HepG2 (cell line): ENCODE data around the gene DENND4A. TPM values are rescaled to one million over a fixed set of nuclear protein-coding genes. Genes with fewer than 3 reads are reported as not detected.

Experiments
- GATAD2A ChIP-seq: IDR thresholded peaks from 2 replicates; pipeline ENCODE4 v1.6.1; 2016
- HOXA9 ChIP-seq: sonication (generic); formaldehyde crosslinking; IDR thresholded peaks from 2 replicates; pipeline ENCODE4 v1.8.1; 2022; ENCODE audit warnings: missing genetic modification reagents, mild to moderate bottlenecking, moderate library complexity, borderline replicate concordance
- KAT2B ChIP-seq: fragments of 150-350 bp; IDR thresholded peaks from 2 replicates; pipeline ENCODE4 v1.6.1; 2014; ENCODE audit warnings: low read depth, low read length, borderline replicate concordance
- MEIS1 ChIP-seq: sonication (generic); formaldehyde crosslinking; IDR thresholded peaks from 2 replicates; pipeline ENCODE4 v1.9.0; 2021; ENCODE audit warnings: mild to moderate bottlenecking, missing genetic modification reagents, moderate library complexity, borderline replicate concordance
- MIXL1 ChIP-seq: IDR thresholded peaks from 2 replicates; pipeline ENCODE4 v1.6.1; 2016
- REPIN1 ChIP-seq: sonication (generic); formaldehyde crosslinking; IDR thresholded peaks from 2 replicates; pipeline ENCODE4 v1.8.0; 2022; ENCODE audit warnings: missing genetic modification reagents, low read depth, mild to moderate bottlenecking, borderline replicate concordance
- SOX13 ChIP-seq, 3 experiments: fragments of 450-650 bp in 1 of 3; sonication (generic) in 1 of 3; formaldehyde crosslinking in 1 of 3; IDR thresholded peaks in 2 of 3; conservative IDR thresholded peaks in 1 of 3; 2 replicates each; pipeline versions ENCODE4 v1.5.0 to v1.6.1; 2016 to 2020; ENCODE audit warnings: antibody characterized with exemption in 1 of 3, mild to moderate bottlenecking in 1 of 3, missing compliant biosample characterization in 1 of 3, missing genetic modification reagents in 1 of 3, moderate library complexity in 1 of 3
- THAP11 ChIP-seq: IDR thresholded peaks from 2 replicates; pipeline ENCODE4 v1.6.1; 2016; ENCODE audit warnings: missing biosample characterization, missing genetic modification reagents
- ZNF761 ChIP-seq: sonication (generic); formaldehyde crosslinking; conservative IDR thresholded peaks from 2 replicates; pipeline ENCODE4 v1.4.0; 2020; ENCODE audit warnings: mild to moderate bottlenecking, missing genetic modification reagents
- ZNF775 ChIP-seq: sonication (generic); formaldehyde crosslinking; IDR thresholded peaks from 2 replicates; pipeline ENCODE4 v1.4.0; 2020; ENCODE audit warnings: missing genetic modification reagents, mild to moderate bottlenecking, moderate library complexity, borderline replicate concordance
- ZNF788 ChIP-seq: sonication (generic); formaldehyde crosslinking; IDR thresholded peaks from 2 replicates; pipeline ENCODE4 v1.5.0; 2020; ENCODE audit warnings: mild to moderate bottlenecking, missing genetic modification reagents, borderline replicate concordance
- polyA plus RNA-seq, 8 experiments: library from polyadenylated mRNA; depleted of rRNA in 3 of 8; stranded (reverse) in 7 of 8; unstranded in 1 of 8; fragments of >200 nt; fragmentation: Illumina TruSeq in 4 of 8; extraction: Trizol in 4 of 8; gene quantifications; 2 replicates each; pipeline versions ENCODE4 v1.2.1 to v1.2.3, GENCODE V29; 2011 to 2016; ENCODE audit warnings: low read depth in 4 of 8, missing spikeins in 1 of 8, mixed read lengths in 1 of 8; ENCODE audit not compliant: insufficient read depth in 1 of 8
- total RNA-seq, 5 experiments: library from RNA; depleted of rRNA; stranded (reverse); fragments of >200 nt; fragmentation: Illumina TruSeq; extraction: Trizol; gene quantifications; 2 replicates each; pipeline ENCODE4 v1.2.3, GENCODE V29; 2016; ENCODE audit warnings: low read depth in 1 of 5
- TF ChIP-seq, protein P1 (sequence below): sonication (generic); formaldehyde crosslinking; IDR thresholded peaks from 2 replicates; pipeline ENCODE4 v1.8.1; 2023; ENCODE audit warnings: mild to moderate bottlenecking, missing genetic modification reagents, borderline replicate concordance
- TF ChIP-seq, protein P2 (sequence below): sonication (generic); formaldehyde crosslinking; IDR thresholded peaks from 2 replicates; pipeline ENCODE4 v1.4.0; 2020; ENCODE audit warnings: missing genetic modification reagents, borderline replicate concordance
- TF ChIP-seq, protein P3 (sequence below): sonication (generic); formaldehyde crosslinking; IDR thresholded peaks from 2 replicates; pipeline ENCODE4 v1.8.0; 2022; ENCODE audit warnings: mild to moderate bottlenecking, missing genetic modification reagents, borderline replicate concordance
- TF ChIP-seq, protein P4 (sequence below): IDR thresholded peaks from 2 replicates; pipeline ENCODE4 v1.6.1; 2016; ENCODE audit warnings: low read depth, control low read depth
- TF ChIP-seq, protein P5 (sequence below): sonication (generic); formaldehyde crosslinking; IDR thresholded peaks from 2 replicates; pipeline ENCODE4 v1.5.1; 2020; ENCODE audit warnings: missing genetic modification reagents, mild to moderate bottlenecking, borderline replicate concordance
- TF ChIP-seq, protein P6 (sequence below): sonication (generic); formaldehyde crosslinking; IDR thresholded peaks from 2 replicates; pipeline ENCODE4 v1.4.0; 2020; ENCODE audit warnings: missing genetic modification reagents

DENND4A gene
- total and polyA plus RNA-seq, 2 of the 13 experiments (the other 11 are each of a cell fraction or from before 2014, with no cell fraction given) = 13.2 to 18.6 TPM

DNA sequence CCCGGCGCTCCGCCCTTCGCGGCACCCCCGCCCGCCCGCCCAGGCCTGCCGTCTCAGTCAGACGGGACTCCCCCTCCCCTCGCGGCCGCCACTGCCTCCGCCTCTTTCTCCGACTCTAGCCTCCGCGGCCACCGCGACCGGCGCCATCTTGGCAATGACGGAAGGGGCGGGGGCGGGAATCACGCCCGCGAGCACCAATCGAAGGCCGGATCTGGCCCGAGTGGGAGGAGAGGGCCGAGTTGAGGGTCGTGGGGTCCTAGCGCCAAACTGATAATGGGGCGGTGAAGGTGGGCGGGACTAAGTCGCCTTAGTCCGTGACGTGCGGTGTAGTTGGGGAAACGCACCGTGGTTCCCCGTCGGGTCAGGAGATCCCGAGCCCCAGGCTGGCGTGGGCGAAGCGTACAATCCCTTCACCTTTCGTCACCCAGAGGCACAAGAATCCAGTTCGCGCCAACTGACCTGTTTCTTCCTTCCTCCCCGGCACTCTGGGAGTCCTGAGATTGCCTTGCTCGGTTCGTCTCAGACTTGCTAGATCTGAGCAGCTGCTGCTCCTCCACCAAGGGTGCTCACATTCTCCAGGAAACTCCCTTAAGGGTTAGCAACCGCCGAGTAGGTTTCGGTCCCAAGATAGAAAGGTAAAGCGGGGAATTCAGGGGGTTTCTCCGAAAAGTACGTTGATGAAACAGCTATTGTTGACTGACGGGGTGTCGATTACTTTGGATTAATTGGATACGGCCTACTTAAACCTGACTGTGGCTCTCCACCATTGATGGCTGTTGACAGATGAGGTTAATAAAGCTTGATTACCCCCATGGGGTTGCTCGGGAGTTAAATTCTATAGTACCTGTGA, at the start of gene DENND4A (continued):
- TF ChIP-seq, protein P1, sequence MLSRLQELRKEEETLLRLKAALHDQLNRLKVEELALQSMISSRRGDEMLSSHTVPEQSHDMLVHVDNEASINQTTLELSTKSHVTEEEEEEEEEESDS (CRISPR knock-in tag) = no peak
- TF ChIP-seq THAP11 (CRISPR knock-in tag) = peak; percentile 87
- TF ChIP-seq, protein P2, sequence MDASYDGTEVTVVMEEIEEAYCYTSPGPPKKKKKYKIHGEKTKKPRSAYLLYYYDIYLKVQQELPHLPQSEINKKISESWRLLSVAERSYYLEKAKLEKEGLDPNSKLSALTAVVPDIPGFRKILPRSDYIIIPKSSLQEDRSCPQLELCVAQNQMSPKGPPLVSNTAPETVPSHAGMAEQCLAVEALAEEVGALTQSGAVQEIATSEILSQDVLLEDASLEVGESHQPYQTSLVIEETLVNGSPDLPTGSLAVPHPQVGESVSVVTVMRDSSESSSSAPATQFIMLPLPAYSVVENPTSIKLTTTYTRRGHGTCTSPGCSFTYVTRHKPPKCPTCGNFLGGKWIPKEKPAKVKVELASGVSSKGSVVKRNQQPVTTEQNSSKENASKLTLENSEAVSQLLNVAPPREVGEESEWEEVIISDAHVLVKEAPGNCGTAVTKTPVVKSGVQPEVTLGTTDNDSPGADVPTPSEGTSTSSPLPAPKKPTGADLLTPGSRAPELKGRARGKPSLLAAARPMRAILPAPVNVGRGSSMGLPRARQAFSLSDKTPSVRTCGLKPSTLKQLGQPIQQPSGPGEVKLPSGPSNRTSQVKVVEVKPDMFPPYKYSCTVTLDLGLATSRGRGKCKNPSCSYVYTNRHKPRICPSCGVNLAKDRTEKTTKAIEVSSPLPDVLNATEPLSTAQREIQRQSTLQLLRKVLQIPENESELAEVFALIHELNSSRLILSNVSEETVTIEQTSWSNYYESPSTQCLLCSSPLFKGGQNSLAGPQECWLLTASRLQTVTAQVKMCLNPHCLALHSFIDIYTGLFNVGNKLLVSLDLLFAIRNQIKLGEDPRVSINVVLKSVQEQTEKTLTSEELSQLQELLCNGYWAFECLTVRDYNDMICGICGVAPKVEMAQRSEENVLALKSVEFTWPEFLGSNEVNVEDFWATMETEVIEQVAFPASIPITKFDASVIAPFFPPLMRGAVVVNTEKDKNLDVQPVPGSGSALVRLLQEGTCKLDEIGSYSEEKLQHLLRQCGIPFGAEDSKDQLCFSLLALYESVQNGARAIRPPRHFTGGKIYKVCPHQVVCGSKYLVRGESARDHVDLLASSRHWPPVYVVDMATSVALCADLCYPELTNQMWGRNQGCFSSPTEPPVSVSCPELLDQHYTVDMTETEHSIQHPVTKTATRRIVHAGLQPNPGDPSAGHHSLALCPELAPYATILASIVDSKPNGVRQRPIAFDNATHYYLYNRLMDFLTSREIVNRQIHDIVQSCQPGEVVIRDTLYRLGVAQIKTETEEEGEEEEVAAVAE (CRISPR knock-in tag) = peak; percentile 63; the same call in 1 of the 2 replicates
- no peak for TF ChIP-seq SOX13 (IDR thresholded peaks at IDR 0.05)
- TF ChIP-seq SOX13 (CRISPR knock-in tag; conservative IDR thresholded peaks at IDR 0.05 in 1 of 2, IDR thresholded peaks at IDR 0.05 in 1 of 2) = peak in 1 of 2 experiments; percentile 57; a peak in 2 of 4 replicates
- peak; percentile 82; the same call in 1 of the 2 replicates for TF ChIP-seq ZNF788 (CRISPR knock-in tag)
- 0 out of 2 replicates have a peak, but pooled peaks have one; percentile 70 for TF ChIP-seq ZNF775 (CRISPR knock-in tag)
- peak; percentile 82 for TF ChIP-seq MEIS1
- TF ChIP-seq, protein P3, sequence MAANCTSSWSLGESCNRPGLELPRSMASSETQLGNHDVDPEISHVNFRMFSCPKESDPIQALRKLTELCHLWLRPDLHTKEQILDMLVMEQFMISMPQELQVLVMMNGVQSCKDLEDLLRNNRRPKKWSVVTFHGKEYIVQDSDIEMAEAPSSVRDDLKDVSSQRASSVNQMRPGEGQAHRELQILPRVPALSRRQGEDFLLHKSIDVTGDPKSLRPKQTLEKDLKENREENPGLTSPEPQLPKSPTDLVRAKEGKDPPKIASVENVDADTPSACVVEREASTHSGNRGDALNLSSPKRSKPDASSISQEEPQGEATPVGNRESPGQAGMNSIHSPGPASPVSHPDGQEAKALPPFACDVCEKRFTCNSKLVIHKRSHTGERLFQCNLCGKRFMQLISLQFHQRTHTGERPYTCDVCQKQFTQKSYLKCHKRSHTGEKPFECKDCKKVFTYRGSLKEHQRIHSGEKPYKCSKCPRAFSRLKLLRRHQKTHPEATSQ (CRISPR knock-in tag) = peak; percentile 79; the same call in 1 of the 2 replicates
- TF ChIP-seq REPIN1 (CRISPR knock-in tag) = peak; percentile 93
- TF ChIP-seq HOXA9 (CRISPR knock-in tag) = 0 out of 2 replicates have a peak, but pooled peaks have one; percentile 6
- TF ChIP-seq, protein P4, sequence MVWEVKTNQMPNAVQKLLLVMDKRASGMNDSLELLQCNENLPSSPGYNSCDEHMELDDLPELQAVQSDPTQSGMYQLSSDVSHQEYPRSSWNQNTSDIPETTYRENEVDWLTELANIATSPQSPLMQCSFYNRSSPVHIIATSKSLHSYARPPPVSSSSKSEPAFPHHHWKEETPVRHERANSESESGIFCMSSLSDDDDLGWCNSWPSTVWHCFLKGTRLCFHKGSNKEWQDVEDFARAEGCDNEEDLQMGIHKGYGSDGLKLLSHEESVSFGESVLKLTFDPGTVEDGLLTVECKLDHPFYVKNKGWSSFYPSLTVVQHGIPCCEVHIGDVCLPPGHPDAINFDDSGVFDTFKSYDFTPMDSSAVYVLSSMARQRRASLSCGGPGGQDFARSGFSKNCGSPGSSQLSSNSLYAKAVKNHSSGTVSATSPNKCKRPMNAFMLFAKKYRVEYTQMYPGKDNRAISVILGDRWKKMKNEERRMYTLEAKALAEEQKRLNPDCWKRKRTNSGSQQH (CRISPR knock-in tag) = peak; percentile 77; the same call in 1 of the 2 replicates
- TF ChIP-seq, protein P5, sequence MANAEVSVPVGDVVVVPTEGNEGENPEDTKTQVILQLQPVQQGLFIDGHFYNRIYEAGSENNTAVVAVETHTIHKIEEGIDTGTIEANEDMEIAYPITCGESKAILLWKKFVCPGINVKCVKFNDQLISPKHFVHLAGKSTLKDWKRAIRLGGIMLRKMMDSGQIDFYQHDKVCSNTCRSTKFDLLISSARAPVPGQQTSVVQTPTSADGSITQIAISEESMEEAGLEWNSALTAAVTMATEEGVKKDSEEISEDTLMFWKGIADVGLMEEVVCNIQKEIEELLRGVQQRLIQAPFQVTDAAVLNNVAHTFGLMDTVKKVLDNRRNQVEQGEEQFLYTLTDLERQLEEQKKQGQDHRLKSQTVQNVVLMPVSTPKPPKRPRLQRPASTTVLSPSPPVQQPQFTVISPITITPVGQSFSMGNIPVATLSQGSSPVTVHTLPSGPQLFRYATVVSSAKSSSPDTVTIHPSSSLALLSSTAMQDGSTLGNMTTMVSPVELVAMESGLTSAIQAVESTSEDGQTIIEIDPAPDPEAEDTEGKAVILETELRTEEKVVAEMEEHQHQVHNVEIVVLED (CRISPR knock-in tag) = peak; percentile 65; the same call in 1 of the 2 replicates
- no peak for TF ChIP-seq KAT2B
- TF ChIP-seq, protein P6, sequence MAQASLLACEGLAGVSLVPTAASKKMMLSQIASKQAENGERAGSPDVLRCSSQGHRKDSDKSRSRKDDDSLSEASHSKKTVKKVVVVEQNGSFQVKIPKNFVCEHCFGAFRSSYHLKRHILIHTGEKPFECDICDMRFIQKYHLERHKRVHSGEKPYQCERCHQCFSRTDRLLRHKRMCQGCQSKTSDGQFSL (CRISPR knock-in tag) = no peak
- peak; percentile 95 for TF ChIP-seq MIXL1
- peak; percentile 91 for TF ChIP-seq ZNF761 (CRISPR knock-in tag)
- TF ChIP-seq GATAD2A = peak; percentile 72
